Endometrial microvascular endothelial cells (primary cell): ENCODE data around the gene KNDC1. TPM values are rescaled to one million over a fixed set of nuclear protein-coding genes. Genes with fewer than 3 reads are reported as not detected.
"Not testable (repeated sequence)": the region's sequence is repeated elsewhere in the genome, so short reads cannot be mapped to it uniquely, and the experiment has no call there.

ENCODE experiments used
- in situ Hi-C: cut with HindIII; loops from 2 replicates; pipeline ENCODE4 v1.10.0; 2017; ENCODE audit warnings: low sequenced_read_pairs, low pct_unique_long_range_greater_than_20kb; ENCODE audit errors: inconsistent ontology term
- total RNA-seq: library from RNA; depleted of rRNA; stranded (reverse); fragments of >200 nt; gene quantifications from one replicate; pipeline ENCODE4 v1.2.3, GENCODE V29; 2015; ENCODE audit errors: inconsistent ontology term

KNDC1 gene, protein sequence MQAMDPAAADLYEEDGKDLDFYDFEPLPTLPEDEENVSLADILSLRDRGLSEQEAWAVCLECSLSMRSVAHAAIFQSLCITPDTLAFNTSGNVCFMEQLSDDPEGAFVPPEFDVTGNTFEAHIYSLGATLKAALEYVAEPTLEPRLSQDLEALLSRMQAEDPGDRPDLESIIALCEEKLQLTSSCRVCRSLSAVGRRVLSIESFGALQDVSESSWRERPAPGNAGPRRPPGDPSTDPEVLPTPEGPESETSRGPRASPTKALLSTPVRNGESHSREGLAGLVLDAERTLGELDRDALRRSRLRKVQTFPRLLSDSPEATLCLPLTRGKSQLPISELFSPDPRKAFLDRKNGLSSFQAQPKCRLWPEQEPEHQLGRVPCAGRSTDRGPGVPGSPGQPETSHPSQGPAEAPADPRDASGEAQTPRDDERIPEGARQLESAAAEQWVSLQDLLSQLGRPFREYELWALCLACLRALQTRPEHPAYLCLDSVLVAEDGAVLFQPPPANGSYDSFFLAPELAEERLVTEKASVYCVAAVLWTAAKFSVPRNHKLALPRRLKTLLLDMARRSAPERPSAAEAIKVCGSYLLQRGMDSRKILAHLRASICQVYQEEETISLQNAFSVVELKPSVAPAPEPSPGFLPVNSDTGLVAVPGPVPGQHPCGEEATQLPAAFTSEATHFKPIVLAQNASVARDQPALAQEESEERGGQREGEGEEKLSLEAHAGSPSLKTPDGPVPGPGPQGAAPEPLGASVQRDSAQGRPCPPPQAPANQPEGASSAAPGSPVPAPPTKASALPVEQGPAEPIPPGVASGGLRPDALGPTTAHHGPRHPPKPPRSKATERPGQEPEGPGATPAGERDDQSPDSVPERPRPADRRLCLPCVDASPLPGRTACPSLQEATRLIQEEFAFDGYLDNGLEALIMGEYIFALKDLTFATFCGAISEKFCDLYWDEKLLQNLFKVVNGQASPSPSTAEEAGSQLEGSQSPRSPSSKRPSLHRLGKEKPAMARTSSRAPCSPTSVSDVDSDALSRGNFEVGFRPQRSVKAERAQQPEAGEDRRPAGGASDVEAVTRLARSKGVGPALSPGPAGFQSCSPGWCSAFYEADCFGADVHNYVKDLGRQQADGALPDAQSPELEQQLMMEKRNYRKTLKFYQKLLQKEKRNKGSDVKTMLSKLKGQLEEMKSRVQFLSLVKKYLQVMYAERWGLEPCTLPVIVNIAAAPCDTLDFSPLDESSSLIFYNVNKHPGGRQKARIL (N-terminal part only)
- total RNA-seq = not detected

GRCh38 chr10:133159950-133160825 lies at the start of gene KNDC1:
TSS of gene KNDC1 (plus strand) at chr10:133160219. CDS start at chr10:133160468, 249 bp downstream.
- in situ Hi-C loops = loop anchor here (25.0 kb wide), 2 partner anchors 123 to 223 kb away; partner anchors contain the start of gene CFAP46

DNA sequence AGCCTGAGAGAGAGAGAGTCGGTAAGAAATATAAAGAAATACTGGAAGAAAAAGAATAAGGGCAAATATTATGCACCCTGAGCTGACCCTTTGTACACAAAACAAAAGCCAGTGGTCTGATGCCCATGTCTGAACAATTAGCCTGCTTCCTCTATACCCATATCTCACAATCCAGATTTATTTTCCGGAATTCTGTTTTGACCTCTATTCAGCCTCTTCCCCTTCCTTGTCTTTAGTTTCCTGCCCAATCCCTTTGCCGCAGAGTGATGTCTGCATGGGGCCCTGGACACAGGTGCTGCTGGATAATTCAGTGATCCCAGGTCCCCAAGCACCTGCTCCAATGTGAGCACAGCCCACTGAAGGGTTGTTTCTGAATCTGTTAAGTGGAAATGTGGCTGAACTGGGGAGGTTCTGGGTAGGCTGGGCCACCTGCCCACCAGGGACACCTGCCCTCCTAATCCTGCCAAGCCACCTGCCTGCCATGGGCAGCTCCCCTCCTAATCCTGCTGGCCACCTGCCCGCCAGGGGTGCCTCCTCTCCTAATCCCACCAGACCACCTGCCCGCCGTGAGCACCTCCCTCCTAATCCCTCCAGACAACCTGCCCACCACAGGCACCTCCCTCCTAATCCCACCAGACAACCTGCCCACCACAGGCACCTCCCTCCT lies 49.3 kb upstream of the KNDC1 start:
- in situ Hi-C loops = no loop called here

GRCh38 chr10:133111640-133112039 lies 48.4 kb upstream of the KNDC1 start:
- in situ Hi-C loops = not testable (repeated sequence)

- in situ Hi-C loops = no loop called here
Measured at GRCh38 chr10:133113146-133113830, 46.7 kb upstream of the KNDC1 start.

DNA sequence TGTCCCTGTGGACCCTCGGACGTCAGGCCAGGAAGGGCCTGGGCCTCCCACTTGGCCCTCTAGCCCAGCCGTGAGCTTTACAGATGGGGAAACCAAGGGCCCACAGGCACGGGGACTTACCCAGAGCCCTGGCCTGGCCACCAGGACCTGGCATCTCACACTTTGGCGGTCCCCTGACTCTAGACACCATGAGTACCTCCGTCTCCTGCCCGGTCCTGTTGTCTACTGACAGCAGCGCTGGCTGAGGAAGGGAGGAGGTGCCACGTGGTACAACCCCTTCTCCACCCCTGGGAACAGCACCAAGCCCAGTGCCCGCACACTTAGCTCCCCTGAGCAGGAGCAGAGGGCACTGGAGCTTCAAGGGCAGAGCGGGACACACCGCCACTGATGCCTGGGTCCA lies 46.2 kb upstream of the KNDC1 start:
- in situ Hi-C loops = no loop called here

GRCh38 chr10:133114251-133114650 lies 45.8 kb upstream of the KNDC1 start:
- in situ Hi-C loops = no loop called here

GRCh38 chr10:133114726-133115452 lies 45.1 kb upstream of the KNDC1 start:
- in situ Hi-C loops = no loop called here

GRCh38 chr10:133115453-133115842 lies 44.6 kb upstream of the KNDC1 start:
- in situ Hi-C loops = no loop called here

DNA sequence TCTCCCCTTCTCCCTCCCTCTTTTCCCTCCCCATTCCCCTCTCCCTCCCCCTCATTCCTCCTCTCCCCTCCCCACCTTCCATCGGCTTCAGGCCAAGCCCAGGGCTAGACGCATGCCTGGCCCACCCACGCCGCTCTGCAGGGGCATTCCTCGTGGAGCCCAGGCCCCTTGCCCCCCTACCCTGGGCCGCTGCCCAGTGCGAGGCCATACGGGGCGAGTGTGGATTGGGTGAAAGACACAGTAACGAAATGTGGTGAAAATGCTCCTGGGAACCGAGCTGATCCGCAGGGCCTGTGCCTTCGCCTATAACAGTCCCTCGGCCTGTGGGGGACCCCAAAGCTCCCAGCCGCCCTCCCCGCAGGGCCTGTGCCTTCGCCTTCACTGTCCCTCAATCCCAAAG lies 44.0 kb upstream of the KNDC1 start:
- in situ Hi-C loops = no loop called here

DNA sequence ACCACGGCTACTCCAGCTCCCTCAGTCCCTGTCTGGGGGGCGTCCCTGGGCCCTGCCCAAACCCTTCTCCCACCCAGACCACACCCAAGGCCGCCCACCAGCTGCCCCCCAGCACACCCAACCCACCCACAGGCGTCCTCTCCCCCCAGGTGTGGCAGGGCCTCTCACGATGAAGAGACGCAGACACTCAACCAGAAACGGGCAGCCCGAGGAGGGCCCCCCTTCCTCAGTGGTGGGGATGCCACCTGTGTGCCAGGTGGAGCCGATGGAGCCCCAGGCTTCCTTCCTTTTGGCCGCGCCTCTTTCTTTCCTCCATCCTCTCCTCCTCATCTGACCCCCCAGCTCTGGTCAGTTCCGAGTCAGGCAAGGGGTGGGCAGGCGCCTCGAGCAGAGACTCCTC lies 43.6 kb upstream of the KNDC1 start:
- in situ Hi-C loops = no loop called here

GRCh38 chr10:133117036-133117687 lies 42.9 kb upstream of the KNDC1 start:
- in situ Hi-C loops = no loop called here

DNA sequence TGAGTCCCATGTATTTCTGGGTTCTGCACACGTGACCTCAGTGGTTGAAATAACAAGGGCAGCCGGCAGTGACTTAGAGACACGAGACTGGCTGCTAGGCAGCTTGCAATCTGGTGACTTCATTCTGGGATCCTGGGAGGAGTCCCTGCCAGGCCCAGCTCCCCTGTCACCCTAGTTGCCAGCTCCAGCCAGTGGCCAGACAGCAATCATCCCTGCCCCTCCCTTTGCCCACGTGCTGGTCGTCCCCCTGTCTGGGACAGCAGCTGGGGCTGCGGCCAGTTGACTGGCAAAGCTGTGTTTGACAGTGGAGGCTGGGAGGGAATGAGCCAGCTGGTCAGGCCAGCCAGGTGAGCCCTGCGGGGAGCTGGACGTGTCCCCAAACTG lies 42.3 kb upstream of the KNDC1 start:
- in situ Hi-C loops = no loop called here

GRCh38 chr10:133121479-133121878 lies 38.5 kb upstream of the KNDC1 start:
- in situ Hi-C loops = no loop called here

- in situ Hi-C loops = no loop called here
Measured at GRCh38 chr10:133122171-133122935, 37.7 kb upstream of the KNDC1 start.

DNA sequence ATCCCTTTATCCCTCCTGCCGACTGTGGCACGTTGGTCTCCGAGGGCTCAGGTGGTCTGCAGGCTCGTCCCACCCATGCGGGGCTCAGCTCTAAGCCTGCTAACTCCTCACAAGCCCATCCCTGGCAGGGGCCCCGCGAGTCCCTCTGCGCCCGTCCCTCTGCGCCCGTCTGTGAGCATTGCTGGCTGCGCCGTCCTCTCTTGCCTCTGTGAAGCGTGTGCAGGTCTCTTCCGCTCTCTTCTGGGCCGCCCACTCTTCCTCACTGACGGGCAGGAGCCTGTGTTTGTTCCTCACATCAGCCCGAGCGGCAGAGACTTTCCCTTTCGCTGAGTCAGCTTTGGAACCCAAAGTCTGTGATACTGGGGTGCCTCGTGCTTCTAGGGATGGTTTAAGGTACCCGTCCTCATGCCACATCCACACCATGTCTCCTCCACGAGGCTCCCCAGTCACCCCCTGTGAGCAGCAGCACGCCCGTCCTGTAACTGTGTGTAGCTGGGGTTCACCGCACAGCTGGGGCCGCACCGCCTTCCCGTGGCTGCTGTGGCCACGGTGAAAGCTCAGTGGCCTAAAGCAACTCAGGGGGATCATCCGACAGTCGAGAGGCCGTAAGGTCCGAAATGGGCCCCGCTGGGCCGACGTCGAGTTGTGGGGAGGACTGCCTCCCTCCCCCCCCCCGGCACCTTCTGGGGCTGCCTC lies 36.8 kb upstream of the KNDC1 start:
- in situ Hi-C loops = no loop called here
